WERI-Rb-1 (cell line): ENCODE data around the gene ATP10A.
"Not testable (repeated sequence)": the region's sequence is repeated elsewhere in the genome, so short reads cannot be mapped to it uniquely, and the experiment has no call there.

Experiments
- DNase-seq: peaks from one replicate; pipeline ENCODE4 v3.0.0-alpha.2; 2020
- H3K27ac ChIP-seq: fragments of 250-450 bp; sonication (Bioruptor Pico); 2 replicates; pipeline ENCODE4 v1.5.1; 2020; ENCODE audit warnings: mild to moderate bottlenecking, moderate library complexity
- H3K27me3 ChIP-seq: fragments of 250-450 bp; sonication (Bioruptor Pico); 2 replicates; pipeline ENCODE4 v1.5.1; 2021; ENCODE audit warnings: mild to moderate bottlenecking, low read depth, moderate library complexity; ENCODE audit not compliant: insufficient read depth, severe bottlenecking
- H3K36me3 ChIP-seq: fragments of 250-450 bp; sonication (Bioruptor Pico); 2 replicates; pipeline ENCODE4 v1.5.1; 2020; ENCODE audit warnings: mild to moderate bottlenecking, moderate library complexity
- H3K4me3 ChIP-seq: 2 replicates; pipeline ENCODE4 v1.5.1; 2011; ENCODE audit warnings: low read depth, mild to moderate bottlenecking, control low read depth, low read length
- H3K9me3 ChIP-seq: fragments of 250-450 bp; sonication (Bioruptor Pico); 2 replicates; pipeline ENCODE4 v1.5.1; 2021; ENCODE audit warnings: mild to moderate bottlenecking, moderate library complexity; ENCODE audit not compliant: severe bottlenecking
- TF ChIP-seq, protein P1 (sequence below): IDR thresholded peaks from 2 replicates; pipeline ENCODE4 v1.5.1; 2011; ENCODE audit warnings: low read depth, mild to moderate bottlenecking, control low read depth, inconsistent platforms, low read length

The ATP10A gene

DNA sequence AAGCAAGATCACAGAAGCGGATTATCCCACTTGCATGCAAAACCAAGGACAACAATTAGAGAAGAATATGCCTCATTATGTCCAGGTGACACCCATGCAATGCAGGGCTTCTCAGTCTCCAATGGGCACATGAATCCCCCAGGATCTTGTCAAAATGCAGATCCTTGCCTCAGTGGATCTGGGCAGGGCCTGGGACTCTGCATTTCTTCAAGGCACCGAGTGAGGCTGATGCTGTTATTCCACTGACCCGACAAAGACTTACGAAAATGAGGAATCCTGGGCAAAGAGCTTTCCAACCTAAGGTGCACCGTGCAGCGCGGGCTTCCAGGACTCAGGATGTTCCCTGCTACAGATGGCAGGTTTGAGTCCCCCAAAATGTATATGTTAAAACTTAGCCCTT is 99.2 kb downstream of the ATP10A start:
- Histone ChIP-seq H3K27ac (no peak overlapping the region), H3K9me3 (no peaks in the 10 kb centered on the region), H3K4me3 (no peak overlapping the region), H3K36me3 (no peaks in the 10 kb centered on the region), H3K27me3 (no peaks in the 10 kb centered on the region)
- no peak for DNase-seq
- TF ChIP-seq, protein P1, sequence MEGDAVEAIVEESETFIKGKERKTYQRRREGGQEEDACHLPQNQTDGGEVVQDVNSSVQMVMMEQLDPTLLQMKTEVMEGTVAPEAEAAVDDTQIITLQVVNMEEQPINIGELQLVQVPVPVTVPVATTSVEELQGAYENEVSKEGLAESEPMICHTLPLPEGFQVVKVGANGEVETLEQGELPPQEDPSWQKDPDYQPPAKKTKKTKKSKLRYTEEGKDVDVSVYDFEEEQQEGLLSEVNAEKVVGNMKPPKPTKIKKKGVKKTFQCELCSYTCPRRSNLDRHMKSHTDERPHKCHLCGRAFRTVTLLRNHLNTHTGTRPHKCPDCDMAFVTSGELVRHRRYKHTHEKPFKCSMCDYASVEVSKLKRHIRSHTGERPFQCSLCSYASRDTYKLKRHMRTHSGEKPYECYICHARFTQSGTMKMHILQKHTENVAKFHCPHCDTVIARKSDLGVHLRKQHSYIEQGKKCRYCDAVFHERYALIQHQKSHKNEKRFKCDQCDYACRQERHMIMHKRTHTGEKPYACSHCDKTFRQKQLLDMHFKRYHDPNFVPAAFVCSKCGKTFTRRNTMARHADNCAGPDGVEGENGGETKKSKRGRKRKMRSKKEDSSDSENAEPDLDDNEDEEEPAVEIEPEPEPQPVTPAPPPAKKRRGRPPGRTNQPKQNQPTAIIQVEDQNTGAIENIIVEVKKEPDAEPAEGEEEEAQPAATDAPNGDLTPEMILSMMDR: no peak

DNA sequence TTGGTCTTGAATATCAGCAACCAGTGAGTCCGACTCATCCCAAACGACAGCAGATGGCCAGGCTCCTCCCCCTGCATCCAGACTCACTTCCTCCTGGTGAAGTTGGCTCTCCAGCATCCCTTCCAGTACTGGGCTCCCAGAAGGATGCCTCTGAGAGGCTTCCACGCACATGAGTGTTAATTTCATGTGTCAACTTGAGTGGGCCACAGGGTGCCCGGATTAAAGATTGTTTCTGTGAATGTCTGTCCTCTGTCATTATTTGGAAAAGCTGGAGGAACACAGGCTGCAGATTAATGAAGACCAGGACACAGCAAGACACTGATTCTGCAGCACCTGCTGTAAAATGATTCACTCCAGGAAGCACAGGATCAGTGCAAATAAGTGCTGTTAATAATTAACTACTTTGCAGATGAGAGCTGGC is 99.8 kb downstream of the ATP10A start:
- Histone ChIP-seq H3K9me3 (no peaks in the 10 kb centered on the region), H3K27ac (no peak overlapping the region), H3K4me3 (no peak overlapping the region), H3K36me3 (no peaks in the 10 kb centered on the region), H3K27me3 (no peaks in the 10 kb centered on the region)
- TF ChIP-seq, protein P1: no peak
- DNase-seq: peak; percentile 51

DNA sequence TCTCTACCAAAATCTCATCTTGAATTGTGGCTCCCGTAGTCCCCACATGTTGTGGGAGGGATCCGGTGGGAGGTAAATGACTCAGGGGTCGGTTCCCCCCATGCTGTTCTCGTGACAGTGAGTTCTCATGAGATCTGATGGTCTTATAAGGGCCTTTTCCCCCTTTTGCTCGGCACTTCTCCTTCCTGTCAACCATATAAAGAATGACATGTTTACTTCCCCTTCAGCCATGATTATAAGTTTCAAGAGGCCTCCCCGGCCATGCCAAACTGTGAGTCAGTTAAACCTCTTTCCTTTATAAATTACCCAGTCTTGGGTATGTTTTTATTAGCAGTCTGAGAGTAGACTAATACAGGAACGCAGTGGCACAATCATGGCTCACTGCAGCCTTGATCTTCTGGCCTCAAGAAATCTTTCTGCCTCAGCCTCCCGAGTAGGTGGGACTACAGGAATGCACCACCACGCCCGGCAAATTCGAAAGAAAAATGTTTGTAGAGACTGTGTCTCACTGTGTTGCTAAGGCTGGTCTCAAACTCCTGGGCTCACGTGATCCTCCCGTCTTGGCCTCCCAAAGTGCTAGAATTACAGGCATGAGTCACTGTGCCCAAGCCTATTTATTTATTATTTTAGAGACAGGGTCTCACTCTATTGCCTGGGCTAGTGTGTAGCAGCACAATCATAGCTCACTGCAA is 101.0 kb downstream of the ATP10A start:
- Histone ChIP-seq H3K27me3 (no peaks in the 10 kb centered on the region), H3K27ac (no peak overlapping the region), H3K4me3 (no peak overlapping the region), H3K9me3 (no peaks in the 10 kb centered on the region), H3K36me3 (no peaks in the 10 kb centered on the region)
- TF ChIP-seq, protein P1: no peak
- DNase-seq: no peak

DNA sequence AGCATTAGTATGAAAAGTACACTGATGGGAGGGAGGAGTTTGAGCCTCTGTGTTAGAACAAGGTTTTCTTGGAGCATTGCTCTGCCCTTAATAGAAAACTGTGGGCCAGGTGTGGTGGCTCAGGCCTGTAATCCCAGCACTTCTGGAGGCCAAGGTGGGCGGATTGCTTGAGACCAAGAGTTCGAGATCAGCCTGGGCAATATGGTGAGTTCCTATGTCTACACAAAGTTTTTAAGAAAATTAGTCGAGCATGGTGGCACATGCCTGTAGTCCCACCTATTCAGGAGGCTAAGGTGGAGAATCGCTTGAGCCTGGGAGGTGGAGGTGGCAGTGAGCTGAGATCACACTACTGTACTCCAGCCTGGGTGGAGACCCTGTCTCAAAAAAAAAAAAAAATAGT is 103.7 kb downstream of the ATP10A start:
- no peak for DNase-seq
- TF ChIP-seq, protein P1: no peak
- Histone ChIP-seq H3K36me3 (no peaks in the 10 kb centered on the region), H3K4me3 (no peak overlapping the region), H3K9me3 (no peaks in the 10 kb centered on the region), H3K27ac (no peak overlapping the region), H3K27me3 (no peaks in the 10 kb centered on the region)

DNA sequence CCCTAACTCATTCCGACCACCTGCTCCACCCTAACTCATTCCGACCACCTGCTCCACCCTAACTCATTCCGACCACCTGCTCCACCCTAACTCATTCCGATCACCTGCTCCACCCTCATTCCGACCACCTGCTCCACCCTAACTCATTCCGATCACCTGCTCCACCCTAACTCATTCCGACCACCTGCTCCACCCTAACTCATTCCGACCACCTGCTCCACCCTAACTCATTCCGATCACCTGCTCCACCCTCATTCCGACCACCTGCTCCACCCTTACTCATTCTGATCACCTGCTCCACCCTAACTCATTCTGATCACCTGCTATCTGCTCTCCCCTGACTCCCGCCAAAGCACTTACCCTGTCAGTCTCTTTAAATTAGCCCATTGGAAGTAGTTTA is 104.5 kb downstream of the ATP10A start:
- not testable (repeated sequence) for H3K4me3 ChIP-seq, H3K36me3 ChIP-seq, H3K27me3 ChIP-seq, DNase-seq, H3K27ac ChIP-seq, H3K9me3 ChIP-seq

DNA sequence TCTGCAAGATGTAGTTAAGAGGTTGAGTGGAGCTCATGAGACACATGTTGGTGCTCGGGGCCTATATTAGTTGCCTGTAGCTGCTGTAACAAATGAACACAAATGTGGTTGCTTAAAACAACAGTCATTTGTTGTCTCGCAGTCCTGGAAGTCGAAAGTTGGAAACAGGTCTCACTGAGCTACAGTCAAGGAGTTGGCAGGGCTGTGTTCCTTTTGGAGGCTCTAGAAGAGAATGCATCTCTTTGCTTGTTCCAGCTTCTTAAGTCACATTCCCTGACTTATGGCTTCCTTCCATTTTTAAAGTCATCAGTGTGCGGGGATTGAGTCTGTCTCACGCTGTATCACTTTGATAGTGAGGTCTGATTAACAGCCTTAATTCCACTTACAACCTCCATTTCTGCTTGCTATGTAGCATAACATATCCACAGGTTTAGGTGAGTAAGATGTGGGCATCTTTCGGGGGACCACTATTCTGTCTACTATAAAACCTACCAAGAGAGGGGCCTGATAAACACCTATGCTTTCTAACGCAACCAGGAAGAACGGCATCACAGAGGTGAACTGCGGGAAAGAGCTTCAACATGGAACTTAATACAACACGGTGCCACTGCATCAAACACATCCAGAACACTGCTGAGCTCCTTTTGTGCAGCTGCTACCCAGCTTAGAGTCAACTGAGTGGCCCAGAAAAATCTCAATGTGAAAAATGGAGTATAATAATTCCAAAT is 119.4 kb downstream of the ATP10A start:
- Histone ChIP-seq H3K27me3 (no peaks in the 10 kb centered on the region), H3K36me3 (no peaks in the 10 kb centered on the region), H3K27ac (no peak overlapping the region), H3K9me3 (no peaks in the 10 kb centered on the region), H3K4me3 (no peak overlapping the region)
- DNase-seq: no peak
- TF ChIP-seq, protein P1: no peak
